Ishikawa (cell line): ENCODE data around the gene ARL10.

Experiments used
- CEBPB ChIP-seq: IDR thresholded peaks from 2 replicates; pipeline ENCODE4 v1.6.1; 2012
- EGR1 ChIP-seq: IDR thresholded peaks from 2 replicates; pipeline ENCODE4 v1.6.1; 2012
- NFIC ChIP-seq: IDR thresholded peaks from 2 replicates; pipeline ENCODE4 v1.6.1; 2012
- RAD21 ChIP-seq: IDR thresholded peaks from 2 replicates; pipeline ENCODE4 v1.6.1; 2012; ENCODE audit warnings: low read depth
- TAF1 ChIP-seq: IDR thresholded peaks from 2 replicates; pipeline ENCODE4 v1.6.1; 2012; ENCODE audit warnings: low read depth, mild to moderate bottlenecking
- TF ChIP-seq, protein P1 (sequence below): IDR thresholded peaks from 2 replicates; pipeline ENCODE4 v1.6.1; 2012; ENCODE audit warnings: low read depth, mild to moderate bottlenecking

GRCh38 chr5:176396330-176396729 is 31.0 kb downstream of the ARL10 start:
- TF ChIP-seq RAD21 (no peak), EGR1 (no peak), TAF1 (no peak), NFIC (no peak), CEBPB (no peak)
- TF ChIP-seq, protein P1, sequence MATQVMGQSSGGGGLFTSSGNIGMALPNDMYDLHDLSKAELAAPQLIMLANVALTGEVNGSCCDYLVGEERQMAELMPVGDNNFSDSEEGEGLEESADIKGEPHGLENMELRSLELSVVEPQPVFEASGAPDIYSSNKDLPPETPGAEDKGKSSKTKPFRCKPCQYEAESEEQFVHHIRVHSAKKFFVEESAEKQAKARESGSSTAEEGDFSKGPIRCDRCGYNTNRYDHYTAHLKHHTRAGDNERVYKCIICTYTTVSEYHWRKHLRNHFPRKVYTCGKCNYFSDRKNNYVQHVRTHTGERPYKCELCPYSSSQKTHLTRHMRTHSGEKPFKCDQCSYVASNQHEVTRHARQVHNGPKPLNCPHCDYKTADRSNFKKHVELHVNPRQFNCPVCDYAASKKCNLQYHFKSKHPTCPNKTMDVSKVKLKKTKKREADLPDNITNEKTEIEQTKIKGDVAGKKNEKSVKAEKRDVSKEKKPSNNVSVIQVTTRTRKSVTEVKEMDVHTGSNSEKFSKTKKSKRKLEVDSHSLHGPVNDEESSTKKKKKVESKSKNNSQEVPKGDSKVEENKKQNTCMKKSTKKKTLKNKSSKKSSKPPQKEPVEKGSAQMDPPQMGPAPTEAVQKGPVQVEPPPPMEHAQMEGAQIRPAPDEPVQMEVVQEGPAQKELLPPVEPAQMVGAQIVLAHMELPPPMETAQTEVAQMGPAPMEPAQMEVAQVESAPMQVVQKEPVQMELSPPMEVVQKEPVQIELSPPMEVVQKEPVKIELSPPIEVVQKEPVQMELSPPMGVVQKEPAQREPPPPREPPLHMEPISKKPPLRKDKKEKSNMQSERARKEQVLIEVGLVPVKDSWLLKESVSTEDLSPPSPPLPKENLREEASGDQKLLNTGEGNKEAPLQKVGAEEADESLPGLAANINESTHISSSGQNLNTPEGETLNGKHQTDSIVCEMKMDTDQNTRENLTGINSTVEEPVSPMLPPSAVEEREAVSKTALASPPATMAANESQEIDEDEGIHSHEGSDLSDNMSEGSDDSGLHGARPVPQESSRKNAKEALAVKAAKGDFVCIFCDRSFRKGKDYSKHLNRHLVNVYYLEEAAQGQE, result no peak
